ENCODE measurements around the gene POU2F1. TPM values are rescaled to one million over a fixed set of nuclear protein-coding genes. Genes with fewer than 3 reads are reported as not detected.

The POU2F1 gene
- total RNA-seq, 1 experiment from 2014 or later: 28.5 TPM

- Histone ChIP-seq H3K9me3 (ENCODE audit: insufficient read depth, low read depth) (no peaks in the 10 kb centered on the region), H3K27ac (no peak overlapping the region), H2AFZ (no peak overlapping the region), H3K4me2 (no peak overlapping the region), H3K79me2 (ENCODE audit: low read depth) (peaks cover 80% of the 10 kb centered on the region), H4K20me1 (ENCODE audit: insufficient read depth) (no peaks in the 10 kb centered on the region; the same call in 1 of the 2 replicates), H3F3A (ENCODE audit: insufficient read depth, low read depth) (0 out of 2 replicates have a peak, but pooled peaks cover 3% of the 10 kb centered on the region), H3K36me3 (ENCODE audit: low read depth) (no peaks in the 10 kb centered on the region), H3K27me3 (ENCODE audit: insufficient read depth, low read depth) (no peaks in the 10 kb centered on the region), H3K4me3 (no peak overlapping the region), H3K9me2 (ENCODE audit: insufficient read depth) (no peaks in the 10 kb centered on the region), H3K4me1 (replicated peaks; ENCODE audit: insufficient read depth) (no peaks in the 10 kb centered on the region)
- DNase-seq: no peak
- ChIA-PET POLR2A (ENCODE audit: unreplicated experiment) (no interaction called here), CTCF (no interaction called here)
- intact Hi-C loops (cut with micrococcal nuclease; ENCODE audit: unreplicated experiment): no loop called here
- no TSS peak for BruUV-seq (replicated peaks)
- no peak for TF ChIP-seq EZH2 (IDR thresholded peaks at IDR 0.05; ENCODE audit: low read depth)
- TF ChIP-seq CTCF (conservative IDR thresholded peaks at IDR 0.05): no peak
Measured at GRCh38 chr1:167274061-167274460, 53.4 kb downstream of the POU2F1 start.

GRCh38 chr1:167276969-167277368 is 56.3 kb downstream of the POU2F1 start:
- ChIA-PET CTCF (no interaction called here), POLR2A (ENCODE audit: unreplicated experiment) (no interaction called here)
- Histone ChIP-seq H2AFZ (no peak overlapping the region), H3K36me3 (ENCODE audit: low read depth) (no peaks in the 10 kb centered on the region), H3K9me3 (ENCODE audit: insufficient read depth, low read depth) (no peaks in the 10 kb centered on the region), H3F3A (ENCODE audit: insufficient read depth, low read depth) (no peaks in the 10 kb centered on the region), H3K4me2 (no peak overlapping the region), H3K27ac (no peak overlapping the region), H3K79me2 (ENCODE audit: low read depth) (peaks cover 73% of the 10 kb centered on the region), H4K20me1 (ENCODE audit: insufficient read depth) (no peaks in the 10 kb centered on the region; the same call in 1 of the 2 replicates), H3K27me3 (ENCODE audit: insufficient read depth, low read depth) (no peaks in the 10 kb centered on the region), H3K4me1 (replicated peaks; ENCODE audit: insufficient read depth) (no peaks in the 10 kb centered on the region), H3K9me2 (ENCODE audit: insufficient read depth) (no peaks in the 10 kb centered on the region), H3K4me3 (no peak overlapping the region)
- intact Hi-C loops (cut with micrococcal nuclease; ENCODE audit: unreplicated experiment): no loop called here
- TF ChIP-seq EZH2 (IDR thresholded peaks at IDR 0.05; ENCODE audit: low read depth): no peak
- no peak for DNase-seq
- BruUV-seq (replicated peaks): no TSS peak

- Histone ChIP-seq H3K9me3 (ENCODE audit: insufficient read depth, low read depth) (no peaks in the 10 kb centered on the region), H3K4me1 (replicated peaks; ENCODE audit: insufficient read depth) (no peaks in the 10 kb centered on the region), H3K36me3 (ENCODE audit: low read depth) (no peaks in the 10 kb centered on the region), H3K79me2 (ENCODE audit: low read depth) (peaks cover 72% of the 10 kb centered on the region), H3K27me3 (ENCODE audit: insufficient read depth, low read depth) (no peaks in the 10 kb centered on the region), H3K4me3 (no peak overlapping the region), H2AFZ (no peak overlapping the region), H3K27ac (no peak overlapping the region), H4K20me1 (ENCODE audit: insufficient read depth) (no peaks in the 10 kb centered on the region; the same call in 1 of the 2 replicates), H3K9me2 (ENCODE audit: insufficient read depth) (no peaks in the 10 kb centered on the region), H3K4me2 (no peak overlapping the region), H3F3A (ENCODE audit: insufficient read depth, low read depth) (peaks cover 5% of the 10 kb centered on the region; the same call in 1 of the 2 replicates)
- CTCF ChIA-PET: no interaction called here
- POLR2A ChIA-PET (ENCODE audit: unreplicated experiment): no interaction called here
- intact Hi-C loops (cut with micrococcal nuclease; ENCODE audit: unreplicated experiment): no loop called here
- no TSS peak for BruUV-seq (replicated peaks)
- DNase-seq: no peak
- TF ChIP-seq CTCF (conservative IDR thresholded peaks at IDR 0.05): no peak
- no peak for TF ChIP-seq EZH2 (IDR thresholded peaks at IDR 0.05; ENCODE audit: low read depth)
Measured at GRCh38 chr1:167278497-167278896, 57.8 kb downstream of the POU2F1 start.

GRCh38 chr1:167280912-167281311 is 60.2 kb downstream of the POU2F1 start:
- Histone ChIP-seq H2AFZ (no peak overlapping the region), H3K9me2 (ENCODE audit: insufficient read depth) (no peaks in the 10 kb centered on the region), H3K27me3 (ENCODE audit: insufficient read depth, low read depth) (no peaks in the 10 kb centered on the region), H3K4me1 (replicated peaks; ENCODE audit: insufficient read depth) (no peaks in the 10 kb centered on the region), H3K4me2 (no peak overlapping the region), H3K9me3 (ENCODE audit: insufficient read depth, low read depth) (no peaks in the 10 kb centered on the region), H3K27ac (no peak overlapping the region), H3F3A (ENCODE audit: insufficient read depth, low read depth) (peaks cover 5% of the 10 kb centered on the region; the same call in 1 of the 2 replicates), H3K79me2 (ENCODE audit: low read depth) (peaks cover 73% of the 10 kb centered on the region), H3K36me3 (ENCODE audit: low read depth) (no peaks in the 10 kb centered on the region), H3K4me3 (no peak overlapping the region), H4K20me1 (ENCODE audit: insufficient read depth) (no peaks in the 10 kb centered on the region; the same call in 1 of the 2 replicates)
- ChIA-PET POLR2A (ENCODE audit: unreplicated experiment) (no interaction called here), CTCF (no interaction called here)
- no peak for TF ChIP-seq EZH2 (IDR thresholded peaks at IDR 0.05; ENCODE audit: low read depth)
- TF ChIP-seq CTCF (conservative IDR thresholded peaks at IDR 0.05): no peak
- DNase-seq: no peak
- intact Hi-C loops (cut with micrococcal nuclease; ENCODE audit: unreplicated experiment): no loop called here
- BruUV-seq (replicated peaks): no TSS peak
